H9 (cell line): ENCODE data around the gene UNK. TPM values are rescaled to one million over a fixed set of nuclear protein-coding genes. Genes with fewer than 3 reads are reported as not detected.

Experiments used
- DNase-seq: peaks from one replicate; pipeline ENCODE4 v3.0.0-alpha.2; 2017
- H2AFZ ChIP-seq: one replicate; pipeline ENCODE4 v1.6.1; 2013; ENCODE audit warnings: mild to moderate bottlenecking, low read length, control low read depth, moderate library complexity
- H2AK5ac ChIP-seq: 2 replicates; pipeline ENCODE4 v1.6.1; 2013; ENCODE audit warnings: low read length, control low read depth, mixed read lengths; ENCODE audit not compliant: insufficient read length
- H2BK120ac ChIP-seq: one replicate; pipeline ENCODE4 v1.6.1; 2013; ENCODE audit warnings: low read depth, mild to moderate bottlenecking, low read length, control low read depth, inconsistent platforms; ENCODE audit not compliant: poor library complexity, severe bottlenecking
- H2BK12ac ChIP-seq: 2 replicates; pipeline ENCODE4 v1.6.1; 2013; ENCODE audit warnings: low read length, control low read depth, mixed read lengths, low read depth; ENCODE audit not compliant: insufficient read length
- H2BK15ac ChIP-seq: 2 replicates; pipeline ENCODE4 v1.6.1; 2013; ENCODE audit warnings: low read depth, low read length, control low read depth
- H2BK20ac ChIP-seq: one replicate; pipeline ENCODE4 v1.6.1; 2013; ENCODE audit warnings: low read depth, mild to moderate bottlenecking, low read length, control low read depth, inconsistent platforms; ENCODE audit not compliant: poor library complexity, severe bottlenecking
- H2BK5ac ChIP-seq: 2 replicates; pipeline ENCODE4 v1.6.1; 2013; ENCODE audit warnings: low read length, control low read depth, mixed read lengths; ENCODE audit not compliant: insufficient read length
- H3K14ac ChIP-seq: 2 replicates; pipeline ENCODE4 v1.6.1; 2013; ENCODE audit warnings: low read length, control low read depth; ENCODE audit not compliant: insufficient read depth
- H3K18ac ChIP-seq: 2 replicates; pipeline ENCODE4 v1.6.1; 2013; ENCODE audit warnings: low read depth, mild to moderate bottlenecking, mixed read lengths, low read length, control low read depth; ENCODE audit not compliant: insufficient read length
- H3K23ac ChIP-seq: 2 replicates; pipeline ENCODE4 v1.6.1; 2013; ENCODE audit warnings: low read length, control low read depth, mixed read lengths, low read depth; ENCODE audit not compliant: insufficient read length
- H3K23me2 ChIP-seq: 2 replicates; pipeline ENCODE4 v1.6.1; 2013; ENCODE audit warnings: low read depth, mild to moderate bottlenecking, mixed read lengths, low read length, control low read depth; ENCODE audit not compliant: insufficient read length, poor library complexity, severe bottlenecking
- H3K27ac ChIP-seq: 2 replicates; pipeline ENCODE4 v1.5.1; 2013; ENCODE audit warnings: low read length, control low read depth, mixed read lengths, low read depth; ENCODE audit not compliant: insufficient read length
- H3K27me3 ChIP-seq: 2 replicates; pipeline ENCODE4 v1.6.1; 2013; ENCODE audit warnings: low read length, control low read depth, inconsistent platforms; ENCODE audit not compliant: insufficient read depth
- H3K4ac ChIP-seq: 2 replicates; pipeline ENCODE4 v1.6.1; 2013; ENCODE audit warnings: low read depth, mild to moderate bottlenecking, control low read depth, inconsistent platforms, low read length, moderate library complexity
- H3K4me1 ChIP-seq: 2 replicates; pipeline ENCODE4 v1.6.1; 2013; ENCODE audit warnings: low read length, control low read depth, inconsistent platforms; ENCODE audit not compliant: insufficient read depth
- H3K4me2 ChIP-seq: 2 replicates; pipeline ENCODE4 v1.6.1; 2013; ENCODE audit warnings: low read length, control low read depth, mixed read lengths; ENCODE audit not compliant: insufficient read length, insufficient read depth
- H3K56ac ChIP-seq: 2 replicates; pipeline ENCODE4 v1.6.1; 2013; ENCODE audit warnings: low read depth, mild to moderate bottlenecking, mixed read lengths, low read length, control low read depth; ENCODE audit not compliant: insufficient read length
- H3K79me1 ChIP-seq: 2 replicates; pipeline ENCODE4 v1.6.1; 2013; ENCODE audit warnings: low read depth, mild to moderate bottlenecking, moderate library complexity, low read length, control low read depth, inconsistent platforms; ENCODE audit not compliant: insufficient read depth, poor library complexity, severe bottlenecking
- H3K79me2 ChIP-seq: 2 replicates; pipeline ENCODE4 v1.6.1; 2013; ENCODE audit warnings: low read length, control low read depth, inconsistent platforms; ENCODE audit not compliant: insufficient read depth
- H3K9ac ChIP-seq: 2 replicates; pipeline ENCODE4 v1.6.1; 2013; ENCODE audit warnings: low read length, control low read depth, mixed read lengths; ENCODE audit not compliant: insufficient read length; ENCODE audit errors: extremely low read depth
- H3K9me3 ChIP-seq: one replicate; pipeline ENCODE4 v1.6.1; 2013; ENCODE audit warnings: low read depth, low read length, inconsistent platforms; ENCODE audit not compliant: control insufficient read depth
- H3T11ph ChIP-seq: one replicate; pipeline ENCODE4 v1.6.1; 2013; ENCODE audit warnings: mild to moderate bottlenecking, low read length, control low read depth, inconsistent platforms
- H4K20me1 ChIP-seq: one replicate; pipeline ENCODE4 v1.6.1; 2013; ENCODE audit not compliant: control insufficient read depth, insufficient read length, insufficient read depth
- H4K5ac ChIP-seq: 2 replicates; pipeline ENCODE4 v1.6.1; 2013; ENCODE audit warnings: low read depth, mild to moderate bottlenecking, mixed read lengths, low read length, control low read depth; ENCODE audit not compliant: insufficient read length
- H4K8ac ChIP-seq: replicated peaks from 2 replicates; pipeline ENCODE4 v1.6.1; 2013; ENCODE audit warnings: low read length, control low read depth, mixed read lengths, low read depth; ENCODE audit not compliant: insufficient read length
- H4K91ac ChIP-seq: 2 replicates; pipeline ENCODE4 v1.6.1; 2013; ENCODE audit warnings: low read depth, mild to moderate bottlenecking, moderate library complexity, mixed read lengths, low read length, control low read depth; ENCODE audit not compliant: insufficient read length
- H3K27ac Mint-ChIP-seq, 3 experiments: 2 replicates in 2 of 3; 3 replicates in 1 of 3; pipeline ENCODE4 v1.8.0; 2020 to 2021; ENCODE audit warnings: mixed read lengths in 3 of 3, mild to moderate bottlenecking in 1 of 3, moderate library complexity in 1 of 3
- H3K27me3 Mint-ChIP-seq: 2 replicates; pipeline ENCODE4 v1.8.0; 2021; ENCODE audit warnings: low read depth, mild to moderate bottlenecking, moderate library complexity, mixed read lengths
- H3K36me3 Mint-ChIP-seq, 3 experiments: 2 replicates in 2 of 3; 3 replicates in 1 of 3; pipeline ENCODE4 v1.8.0; 2020 to 2021; ENCODE audit warnings: low read depth in 3 of 3, mixed read lengths in 3 of 3; ENCODE audit not compliant: insufficient read depth in 1 of 3
- H3K4me1 Mint-ChIP-seq, 2 experiments: 2 replicates each; pipeline ENCODE4 v1.8.0; 2020; ENCODE audit warnings: mixed read lengths in 2 of 2
- H3K4me3 Mint-ChIP-seq, 2 experiments: 2 replicates in 1 of 2; 3 replicates in 1 of 2; pipeline ENCODE4 v1.8.0; 2020 to 2021; ENCODE audit warnings: mild to moderate bottlenecking in 2 of 2, mixed read lengths in 2 of 2, moderate library complexity in 1 of 2
- H3K9me3 Mint-ChIP-seq, 2 experiments: 2 replicates in 1 of 2; 3 replicates in 1 of 2; pipeline ENCODE4 v1.8.0; 2020; ENCODE audit warnings: mild to moderate bottlenecking in 2 of 2, mixed read lengths in 2 of 2, moderate library complexity in 1 of 2
- WGBS: extraction: QIAGEN DNeasy Blood & Tissue Kit; methylation state at CpG from one replicate; pipeline ENCODE4 v1.1.7; 2013; ENCODE audit warnings: missing lambda C conversion rate, low lambda C conversion rate, mixed read lengths; ENCODE audit not compliant: insufficient read length; ENCODE audit errors: extremely low coverage; 5-methylcytosine and 5-hydroxymethylcytosine counted together
- long read RNA-seq: library from polyadenylated mRNA; unstranded; transcript quantifications from one replicate; pipeline ENCODE4 v2.0.0, GENCODE V29; 2020
- total RNA-seq: library from RNA; stranded (reverse); gene quantifications from 2 replicates; pipeline ENCODE4 v1.2.1, GENCODE V29; 2021
- TF ChIP-seq, protein P1 (sequence below): fragments of 200-600 bp; sonication (generic); conservative IDR thresholded peaks from 3 replicates; pipeline ENCODE4 v1.8.0; 2021; ENCODE audit warnings: antibody characterized with exemption, mild to moderate bottlenecking

Gene UNK, protein sequence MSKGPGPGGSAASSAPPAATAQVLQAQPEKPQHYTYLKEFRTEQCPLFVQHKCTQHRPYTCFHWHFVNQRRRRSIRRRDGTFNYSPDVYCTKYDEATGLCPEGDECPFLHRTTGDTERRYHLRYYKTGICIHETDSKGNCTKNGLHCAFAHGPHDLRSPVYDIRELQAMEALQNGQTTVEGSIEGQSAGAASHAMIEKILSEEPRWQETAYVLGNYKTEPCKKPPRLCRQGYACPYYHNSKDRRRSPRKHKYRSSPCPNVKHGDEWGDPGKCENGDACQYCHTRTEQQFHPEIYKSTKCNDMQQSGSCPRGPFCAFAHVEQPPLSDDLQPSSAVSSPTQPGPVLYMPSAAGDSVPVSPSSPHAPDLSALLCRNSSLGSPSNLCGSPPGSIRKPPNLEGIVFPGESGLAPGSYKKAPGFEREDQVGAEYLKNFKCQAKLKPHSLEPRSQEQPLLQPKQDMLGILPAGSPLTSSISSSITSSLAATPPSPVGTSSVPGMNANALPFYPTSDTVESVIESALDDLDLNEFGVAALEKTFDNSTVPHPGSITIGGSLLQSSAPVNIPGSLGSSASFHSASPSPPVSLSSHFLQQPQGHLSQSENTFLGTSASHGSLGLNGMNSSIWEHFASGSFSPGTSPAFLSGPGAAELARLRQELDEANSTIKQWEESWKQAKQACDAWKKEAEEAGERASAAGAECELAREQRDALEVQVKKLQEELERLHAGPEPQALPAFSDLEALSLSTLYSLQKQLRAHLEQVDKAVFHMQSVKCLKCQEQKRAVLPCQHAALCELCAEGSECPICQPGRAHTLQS
- total RNA-seq, result 35.6 and 36.4 TPM in 2 replicates
- long read RNA-seq, transcript UNK-204 (3 exons, 984 nt), result minor isoform, 7 of 60 reads
- long read RNA-seq, transcript UNK-202 (4 exons, 1,312 nt), result major isoform, 33 of 60 reads
- long read RNA-seq, partial matches to known transcripts, result 4 of 60 reads
- long read RNA-seq, other reads (novel, unspliced or antisense), result 14 of 60 reads

DNA sequence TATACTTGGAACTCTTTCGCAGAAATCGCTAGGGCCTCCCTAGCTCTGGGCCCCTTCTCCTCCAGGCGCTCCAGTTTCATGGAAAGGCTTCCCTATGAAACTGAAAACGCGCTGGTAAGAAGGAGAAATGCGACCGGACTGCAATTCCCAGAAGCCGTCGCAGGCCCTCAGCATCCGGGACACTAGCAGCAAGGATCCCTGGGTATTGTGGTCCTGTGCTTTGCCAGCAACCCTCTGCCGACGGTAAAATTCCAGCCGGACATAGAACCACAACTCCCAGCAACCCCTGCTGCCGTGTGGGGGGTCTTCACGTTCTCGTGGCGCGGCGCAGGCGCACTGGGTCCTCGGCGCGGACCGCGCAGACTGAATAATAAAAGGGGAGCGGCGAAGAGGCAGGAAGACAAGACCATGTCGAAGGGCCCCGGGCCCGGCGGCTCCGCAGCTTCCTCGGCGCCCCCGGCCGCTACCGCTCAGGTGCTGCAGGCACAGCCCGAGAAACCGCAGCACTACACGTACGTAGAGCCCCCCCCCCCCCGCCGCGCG, at the start of gene UNK:
Gene UNK, plus strand, starts transcription at position 334 of the 543 bp plus-strand sequence. Its CDS starts 75 bp downstream, at position 409.
- Histone ChIP-seq H3K14ac (peak within 1 kb of the TSS; percentile 99), H3K79me1 (no peaks in the 10 kb centered on the region), H4K8ac (peak within 1 kb of the TSS; percentile 74), H3K79me2 (peaks cover 20% of the 10 kb centered on the region; the same call in 1 of the 2 replicates), H3K4ac (peak within 1 kb of the TSS; percentile 36; the same call in 1 of the 2 replicates), H3K9me3 (no peaks in the 10 kb centered on the region), H3K56ac (peak within 1 kb of the TSS; percentile 97), H2AFZ (no peak within 1 kb of the TSS), H4K91ac (peak within 1 kb of the TSS; percentile 88), H3K27ac (peak within 1 kb of the TSS; percentile 86), H2BK5ac (peak within 1 kb of the TSS; percentile 91), H3K27me3 (no peaks in the 10 kb centered on the region), H2BK120ac (peak within 1 kb of the TSS; percentile 97), H2BK12ac (peak within 1 kb of the TSS; percentile 5), H3K4me1 (peaks cover 2% of the 10 kb centered on the region; the same call in 1 of the 2 replicates), H3T11ph (peak within 1 kb of the TSS; percentile 95), H4K5ac (peak within 1 kb of the TSS; percentile 98), H3K9ac (peak within 1 kb of the TSS; percentile 98), H2BK15ac (peak within 1 kb of the TSS; percentile 72; the same call in 1 of the 2 replicates), H3K23ac (no peak within 1 kb of the TSS), H2BK20ac (no peak within 1 kb of the TSS), H3K4me2 (peak within 1 kb of the TSS; percentile 70), H3K18ac (peak within 1 kb of the TSS; percentile 96), H4K20me1 (no peaks in the 10 kb centered on the region), H2AK5ac (peak within 1 kb of the TSS; percentile 36), H3K23me2 (peaks cover 13% of the 10 kb centered on the region)
- whole genome bisulfite sequencing, result no CpG with 5 or more reads among the region's 45 CpGs
- Mint-ChIP-seq H3K36me3 (peaks cover 2 to 10% (median 5%) of the 10 kb centered on the region in 3 experiments), H3K27ac (peak within 1 kb of the TSS; percentile 99 to 100 (median 99)), H3K9me3 (peaks cover 1 to 2% of the 10 kb centered on the region in 2 experiments; a peak in 3 of 5 replicates), H3K4me3 (peak within 1 kb of the TSS; percentile 90 to 95), H3K27me3 (peaks cover 2% of the 10 kb centered on the region; the same call in 1 of the 2 replicates), H3K4me1 (peaks cover 32 to 36% of the 10 kb centered on the region in 2 experiments)
- DNase-seq, result peak; percentile 100
- TF ChIP-seq, protein P1, sequence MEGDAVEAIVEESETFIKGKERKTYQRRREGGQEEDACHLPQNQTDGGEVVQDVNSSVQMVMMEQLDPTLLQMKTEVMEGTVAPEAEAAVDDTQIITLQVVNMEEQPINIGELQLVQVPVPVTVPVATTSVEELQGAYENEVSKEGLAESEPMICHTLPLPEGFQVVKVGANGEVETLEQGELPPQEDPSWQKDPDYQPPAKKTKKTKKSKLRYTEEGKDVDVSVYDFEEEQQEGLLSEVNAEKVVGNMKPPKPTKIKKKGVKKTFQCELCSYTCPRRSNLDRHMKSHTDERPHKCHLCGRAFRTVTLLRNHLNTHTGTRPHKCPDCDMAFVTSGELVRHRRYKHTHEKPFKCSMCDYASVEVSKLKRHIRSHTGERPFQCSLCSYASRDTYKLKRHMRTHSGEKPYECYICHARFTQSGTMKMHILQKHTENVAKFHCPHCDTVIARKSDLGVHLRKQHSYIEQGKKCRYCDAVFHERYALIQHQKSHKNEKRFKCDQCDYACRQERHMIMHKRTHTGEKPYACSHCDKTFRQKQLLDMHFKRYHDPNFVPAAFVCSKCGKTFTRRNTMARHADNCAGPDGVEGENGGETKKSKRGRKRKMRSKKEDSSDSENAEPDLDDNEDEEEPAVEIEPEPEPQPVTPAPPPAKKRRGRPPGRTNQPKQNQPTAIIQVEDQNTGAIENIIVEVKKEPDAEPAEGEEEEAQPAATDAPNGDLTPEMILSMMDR, result no peak
